CD14-positive monocyte (primary cell): ENCODE data around the gene TSPAN18. TPM values are rescaled to one million over a fixed set of nuclear protein-coding genes. Genes with fewer than 3 reads are reported as not detected.

ENCODE experiments used
- DNase-seq, 3 donors: peaks; one replicate each; pipeline ENCODE4 v3.0.0-alpha.2; 2011 to 2022
- H2AFZ ChIP-seq: 2 replicates; pipeline ENCODE4 v1.6.0; 2012; ENCODE audit warnings: mild to moderate bottlenecking, low read depth, low read length, inconsistent platforms; ENCODE audit not compliant: insufficient read depth, poor library complexity, severe bottlenecking
- H3K27ac ChIP-seq, 2 donors: 1 replicate in 1 of 2; 2 replicates in 1 of 2; pipeline ENCODE4 v1.5.1; 2012 to 2013; ENCODE audit warnings: low read length in 2 of 2, control low read depth in 1 of 2, inconsistent platforms in 1 of 2, low read depth in 1 of 2, mild to moderate bottlenecking in 1 of 2
- H3K27me3 ChIP-seq, 2 donors: one replicate each; pipeline versions ENCODE4 v1.6.0 to v1.6.1; 2011 to 2013; ENCODE audit warnings: low read length in 2 of 2; ENCODE audit not compliant: control insufficient read depth in 2 of 2, insufficient read depth in 2 of 2
- H3K36me3 ChIP-seq, 2 donors: replicated peaks in 1 of 2; 1 replicate in 1 of 2; 2 replicates in 1 of 2; pipeline versions ENCODE4 v1.5.1 to v1.6.1; 2012 to 2013; ENCODE audit warnings: low read length in 2 of 2, control low read depth in 1 of 2, inconsistent platforms in 1 of 2, mild to moderate bottlenecking in 1 of 2; ENCODE audit not compliant: insufficient read depth in 2 of 2, control insufficient read depth in 1 of 2
- H3K4me1 ChIP-seq, 2 donors: 1 replicate in 1 of 2; 2 replicates in 1 of 2; pipeline versions ENCODE4 v1.5.1 to v1.6.1; 2012 to 2013; ENCODE audit warnings: low read length in 2 of 2, control low read depth in 1 of 2, inconsistent platforms in 1 of 2, mild to moderate bottlenecking in 1 of 2, moderate library complexity in 1 of 2; ENCODE audit not compliant: insufficient read depth in 2 of 2, control insufficient read depth in 1 of 2
- H3K4me2 ChIP-seq: replicated peaks from 2 replicates; pipeline ENCODE3; 2012; ENCODE audit warnings: low read length, moderate library complexity, mild to moderate bottlenecking; ENCODE audit not compliant: poor library complexity, severe bottlenecking; ENCODE audit errors: extremely low read depth
- H3K4me3 ChIP-seq, 3 experiments: fragments of 200-600 bp in 1 of 3; sonication (generic) in 1 of 3; replicated peaks in 1 of 3; 1 replicate in 2 of 3; 2 replicates in 1 of 3; pipeline ENCODE4 v1.5.1; 2011 to 2013; ENCODE audit warnings: low read length in 3 of 3, mild to moderate bottlenecking in 3 of 3, control low read depth in 2 of 3, low read depth in 2 of 3, inconsistent platforms in 1 of 3, moderate library complexity in 1 of 3
- H3K79me2 ChIP-seq: 2 replicates; pipeline ENCODE4 v1.6.0; 2012; ENCODE audit warnings: mild to moderate bottlenecking, control low read depth, inconsistent platforms, low read length, moderate library complexity; ENCODE audit not compliant: insufficient read depth
- H3K9ac ChIP-seq: 2 replicates; pipeline ENCODE4 v1.6.0; 2017; ENCODE audit warnings: low read length, mild to moderate bottlenecking; ENCODE audit not compliant: insufficient read depth, poor library complexity, severe bottlenecking
- H3K9me3 ChIP-seq, 2 donors: replicated peaks in 1 of 2; 1 replicate in 1 of 2; 2 replicates in 1 of 2; pipeline versions ENCODE4 v1.5.1 to v1.6.1; 2012 to 2013; ENCODE audit warnings: low read length in 2 of 2, control low read depth in 1 of 2; ENCODE audit not compliant: control insufficient read depth in 1 of 2, insufficient read depth in 1 of 2
- H4K20me1 ChIP-seq: 2 replicates; pipeline ENCODE4 v1.6.0; 2012; ENCODE audit warnings: mild to moderate bottlenecking, low read length, control low read depth, moderate library complexity; ENCODE audit not compliant: insufficient read depth
- H3K27ac Mint-ChIP-seq, 7 donors: one replicate each; pipeline ENCODE4 v1.8.0; 2020; ENCODE audit warnings: mild to moderate bottlenecking in 7 of 7, mixed read lengths in 7 of 7, moderate library complexity in 6 of 7, inconsistent platforms in 2 of 7
- H3K27me3 Mint-ChIP-seq, 3 donors: one replicate each; pipeline ENCODE4 v1.8.0; 2021 to 2022; ENCODE audit warnings: low read depth in 3 of 3, mild to moderate bottlenecking in 3 of 3, mixed read lengths in 3 of 3, moderate library complexity in 3 of 3, inconsistent platforms in 1 of 3
- H3K36me3 Mint-ChIP-seq, 2 donors: one replicate each; pipeline ENCODE4 v1.8.0; 2020; ENCODE audit warnings: mixed read lengths in 2 of 2, inconsistent platforms in 1 of 2, mild to moderate bottlenecking in 1 of 2
- H3K4me1 Mint-ChIP-seq: one replicate; pipeline ENCODE4 v1.8.0; 2020; ENCODE audit warnings: mild to moderate bottlenecking, mixed read lengths
- H3K4me3 Mint-ChIP-seq, 2 donors: one replicate each; pipeline ENCODE4 v1.8.0; 2020; ENCODE audit warnings: mild to moderate bottlenecking in 2 of 2, mixed read lengths in 2 of 2, moderate library complexity in 1 of 2
- H3K9me3 Mint-ChIP-seq, 7 donors: one replicate each; pipeline ENCODE4 v1.8.0; 2020 to 2022; ENCODE audit warnings: mixed read lengths in 7 of 7, mild to moderate bottlenecking in 6 of 7, moderate library complexity in 6 of 7, inconsistent platforms in 2 of 7
- CTCF ChIP-seq: fragments of 200-600 bp; IDR thresholded peaks from one replicate; pipeline ENCODE4 v1.8.0; 2022; ENCODE audit warnings: antibody characterized with exemption, mild to moderate bottlenecking
- WGBS: methylation state at CpG from one replicate; pipeline ENCODE4 v1.1.5; 2013; ENCODE audit warnings: missing lambda C conversion rate; ENCODE audit not compliant: insufficient coverage; 5-methylcytosine and 5-hydroxymethylcytosine counted together
- intact Hi-C, 2 donors: fragments of 100-400 bp; cut with micrococcal nuclease; formaldehyde crosslinking; loops; one replicate each; pipeline versions ENCODE4 v1.15.0 to v1.15.1; 2023
- polyA plus RNA-seq, 3 donors: library from polyadenylated mRNA; depleted of rRNA in 1 of 3; unstranded in 2 of 3; stranded (reverse) in 1 of 3; fragments of 300-500 nt in 2 of 3; fragments of >200 nt in 1 of 3; fragmentation: Illumina TruSeq in 2 of 3; gene quantifications; 1 replicate in 2 of 3; 2 replicates in 1 of 3; pipeline ENCODE4 v1.2.3, GENCODE V29; 2012 to 2021

Gene TSPAN18
- polyA plus RNA-seq, 3 donors: not detected

GRCh38 chr11:44749189-44749588 is 22.4 kb downstream of the TSPAN18 start:
- H3K4me2 ChIP-seq: no peak overlapping the region
- H3K27me3 ChIP-seq: no peaks in the 10 kb centered on the region
- WGBS: 71% methylated on average over 2 of the region's 2 CpGs
- intact Hi-C loops: no loop called here
- no peak overlapping the region for H2AFZ ChIP-seq
- peaks cover 5 to 12% (median 11%) of the 10 kb centered on the region in 3 donors for H3K27me3 Mint-ChIP-seq
- H3K27ac ChIP-seq: no peak overlapping the region
- no peak overlapping the region for H3K9ac ChIP-seq
- H3K4me1 Mint-ChIP-seq: no peaks in the 10 kb centered on the region
- no peak for DNase-seq
- no peak overlapping the region for H3K27ac Mint-ChIP-seq
- H3K79me2 ChIP-seq: no peaks in the 10 kb centered on the region
- no peaks in the 10 kb centered on the region for H3K36me3 ChIP-seq
- H3K9me3 ChIP-seq: no peaks in the 10 kb centered on the region
- no peak for TF ChIP-seq CTCF
- H3K4me3 Mint-ChIP-seq: no peak overlapping the region
- no peaks in the 10 kb centered on the region for H3K9me3 Mint-ChIP-seq
- no peaks in the 10 kb centered on the region for H3K4me1 ChIP-seq
- H3K4me3 ChIP-seq: no peak overlapping the region
- H3K36me3 Mint-ChIP-seq: no peaks in the 10 kb centered on the region
- H4K20me1 ChIP-seq: no peaks in the 10 kb centered on the region

- H3K79me2 ChIP-seq: no peaks in the 10 kb centered on the region
- H3K27ac Mint-ChIP-seq: no peak overlapping the region
These were observed 24.0 kb downstream of the TSPAN18 start for GRCh38 chr11:44750551-44751465.

More at GRCh38 chr11:44750551-44751465, 24.0 kb downstream of the TSPAN18 start:
- H3K9ac ChIP-seq: no peak overlapping the region
- Mint-ChIP-seq H3K9me3 (no peaks in the 10 kb centered on the region), H3K4me3 (no peak overlapping the region), H3K36me3 (no peaks in the 10 kb centered on the region), H3K4me1 (no peaks in the 10 kb centered on the region), H3K27me3 (peaks cover 11 to 16% (median 13%) of the 10 kb centered on the region in 3 donors)
- H3K4me1 ChIP-seq: no peaks in the 10 kb centered on the region
- H3K9me3 ChIP-seq: no peaks in the 10 kb centered on the region
- no peaks in the 10 kb centered on the region for H4K20me1 ChIP-seq
- intact Hi-C loops: no loop called here
- H3K27ac ChIP-seq: no peak overlapping the region
- no peaks in the 10 kb centered on the region for H3K36me3 ChIP-seq
- no peak for DNase-seq
- no peaks in the 10 kb centered on the region for H3K27me3 ChIP-seq
- no peak overlapping the region for H2AFZ ChIP-seq
- H3K4me3 ChIP-seq: no peak overlapping the region
- WGBS: 88% methylated on average over 5 of the region's 7 CpGs
- no peak overlapping the region for H3K4me2 ChIP-seq
- no peak for TF ChIP-seq CTCF
